Kidney (tissue), 14 donors: ENCODE measurements around the gene WFS1. TPM values are rescaled to one million over a fixed set of nuclear protein-coding genes. Genes with fewer than 3 reads are reported as not detected.

Experiments
- DNase-seq, 5 donors: peaks; one replicate each; pipeline ENCODE4 v3.0.0-alpha.2; 2013 to 2020
- FAIRE-seq: peaks from 2 replicates; lab custom pipeline; 2012; peaks lifted over from hg19 to GRCh38; lab: Jason Lieb, UNC
- H3K27ac ChIP-seq, 2 donors: one replicate each; pipeline ENCODE4 v1.7.0; 2013; ENCODE audit warnings: low read depth in 2 of 2, low read length in 2 of 2, inconsistent platforms in 1 of 2
- H3K27me3 ChIP-seq: one replicate; pipeline ENCODE4 v1.7.1; 2013; ENCODE audit warnings: low read length, inconsistent platforms; ENCODE audit not compliant: control insufficient read depth, insufficient read depth
- H3K36me3 ChIP-seq, 3 donors: one replicate each; pipeline versions ENCODE4 v1.7.0 to v1.7.1; 2013; ENCODE audit warnings: low read length in 3 of 3, control low read depth in 1 of 3, inconsistent platforms in 1 of 3; ENCODE audit not compliant: insufficient read depth in 3 of 3, control insufficient read depth in 2 of 3
- H3K4me1 ChIP-seq, 3 donors: one replicate each; pipeline versions ENCODE4 v1.7.0 to v1.7.1; 2013; ENCODE audit warnings: low read length in 3 of 3, inconsistent platforms in 1 of 3, low read depth in 1 of 3; ENCODE audit not compliant: control insufficient read depth in 2 of 3, insufficient read depth in 2 of 3
- H3K4me3 ChIP-seq, 3 donors: one replicate each; pipeline versions ENCODE4 v1.7.0 to v1.8.1; 2013; ENCODE audit warnings: low read length in 3 of 3, control low read depth in 1 of 3, inconsistent platforms in 1 of 3
- H3K9ac ChIP-seq, 3 donors: one replicate each; pipeline versions ENCODE4 v1.7.0 to v1.7.1; 2013; ENCODE audit warnings: low read length in 3 of 3, control low read depth in 1 of 3, inconsistent platforms in 1 of 3
- H3K9me3 ChIP-seq, 3 donors: one replicate each; pipeline versions ENCODE4 v1.7.0 to v1.7.1; 2013; ENCODE audit warnings: low read length in 3 of 3, control low read depth in 1 of 3, inconsistent platforms in 1 of 3; ENCODE audit not compliant: control insufficient read depth in 2 of 3, insufficient read depth in 1 of 3
- CTCF ChIP-seq: IDR thresholded peaks from 3 replicates; pipeline ENCODE4 v1.5.1; 2012; ENCODE audit warnings: mild to moderate bottlenecking, moderate library complexity, borderline replicate concordance; ENCODE audit not compliant: insufficient read depth; ENCODE audit errors: extremely low read depth
- intact Hi-C: fragments of 100-400 bp; cut with DNase I; formaldehyde crosslinking; loops from one replicate; pipeline ENCODE4 v1.11.1; 2022
- polyA plus RNA-seq: library from polyadenylated mRNA; stranded (reverse); fragments of 350-450 nt; fragmentation: Illumina TruSeq; extraction: RNeasy Lipid Tissue Mini Kit (QIAGEN cat#74804); gene quantifications from one replicate; pipeline ENCODE4 v1.2.3, GENCODE V29; 2014; ENCODE audit warnings: low read depth, low replicate concordance; ENCODE audit not compliant: insufficient read depth
- total RNA-seq: library from RNA; stranded (reverse); fragmentation: NEBNext Ultra II Directional; extraction: Animal tissue kit (Norgen Biotek cat#: 25700); gene quantifications from one replicate; pipeline ENCODE4 v1.2.1, GENCODE V29; 2021
- donor health status: control.
- donor health status: control.
- donor health status: control.
- donor health status: control.
- donor health status: control.
- donor health status: DM: yes; HTN: yes; CAD: no.
- donor health status: Normal renal cell carcinoma (clear cell type).

WFS1 gene
- total and polyA plus RNA-seq, 2 donors from 2014 or later: 20.8 to 31.4 TPM

GRCh38 chr4:6316461-6317003 lies 46.9 kb downstream of the WFS1 start:
- FAIRE-seq: no peak
- Histone ChIP-seq H3K4me3 (no peak overlapping the region), H3K4me1 (no peaks in the 10 kb centered on the region), H3K9ac (no peak overlapping the region), H3K27me3 (no peaks in the 10 kb centered on the region), H3K36me3 (no peaks in the 10 kb centered on the region), H3K27ac (no peak overlapping the region), H3K9me3 (peaks cover 0 to 5% (median 0%) of the 10 kb centered on the region in 3 donors)
- intact Hi-C loops: no loop called here
- TF ChIP-seq CTCF: no peak
- DNase-seq: no peak

- DNase-seq (no peak), FAIRE-seq (no peak)
- Histone ChIP-seq H3K4me1 (no peaks in the 10 kb centered on the region), H3K4me3 (no peak overlapping the region), H3K9ac (no peak overlapping the region), H3K27ac (no peak overlapping the region), H3K27me3 (no peaks in the 10 kb centered on the region), H3K36me3 (no peaks in the 10 kb centered on the region), H3K9me3 (peaks cover 0 to 5% (median 0%) of the 10 kb centered on the region in 3 donors)
- intact Hi-C loops: no loop called here
- TF ChIP-seq CTCF: no peak
Observed at GRCh38 chr4:6318206-6318605, 48.6 kb downstream of the WFS1 start.

GRCh38 chr4:6319530-6320150 lies 50.0 kb downstream of the WFS1 start:
- DNase-seq (no peak), FAIRE-seq (no peak)
- no peak overlapping the region for H3K4me3 ChIP-seq
- TF ChIP-seq CTCF: no peak
- no peaks in the 10 kb centered on the region for H3K36me3 ChIP-seq
- H3K9me3 ChIP-seq: peaks cover 0 to 5% (median 0%) of the 10 kb centered on the region in 3 donors
- H3K27ac ChIP-seq: no peak overlapping the region
- H3K9ac ChIP-seq: no peak overlapping the region
- no peaks in the 10 kb centered on the region for H3K27me3 ChIP-seq
- intact Hi-C loops: no loop called here
- no peaks in the 10 kb centered on the region for H3K4me1 ChIP-seq

GRCh38 chr4:6320663-6321062 lies 51.0 kb downstream of the WFS1 start:
- no peak for TF ChIP-seq CTCF
- intact Hi-C loops: no loop called here
- no peaks in the 10 kb centered on the region for H3K36me3 ChIP-seq
- H3K4me1 ChIP-seq: no peaks in the 10 kb centered on the region
- H3K27ac ChIP-seq: no peak overlapping the region
- no peak overlapping the region for H3K4me3 ChIP-seq
- FAIRE-seq: no peak
- H3K27me3 ChIP-seq: no peaks in the 10 kb centered on the region
- DNase-seq: no peak
- peaks cover 0 to 5% (median 0%) of the 10 kb centered on the region in 3 donors for H3K9me3 ChIP-seq
- H3K9ac ChIP-seq: no peak overlapping the region
